ENCODE results near the gene JUP. TPM values are rescaled to one million over a fixed set of nuclear protein-coding genes. Genes with fewer than 3 reads are reported as not detected.

JUP gene
- total and polyA plus RNA-seq, 2 of the 4 experiments (the other 2 are of a cell fraction), result 12.9 to 27.3 TPM

DNA sequence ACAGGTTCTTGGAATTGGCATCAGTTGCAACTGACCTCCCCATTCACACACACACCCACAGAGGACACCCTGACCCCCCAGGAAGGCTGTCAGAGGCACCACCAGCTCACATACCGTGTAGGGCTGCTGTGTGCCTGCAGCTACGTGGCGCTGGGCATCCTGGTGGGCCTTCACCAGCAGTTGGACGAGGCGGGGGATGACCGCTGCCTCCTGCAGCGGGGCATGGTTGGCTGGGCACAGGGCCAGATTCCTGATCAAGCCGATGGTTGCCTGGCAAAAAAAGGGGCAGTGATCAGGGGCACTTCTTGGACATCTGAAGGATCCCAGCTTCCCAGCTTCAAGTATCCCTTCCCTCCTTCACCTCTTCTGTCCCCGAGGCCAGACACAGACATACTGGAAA lies 27.9 kb downstream of the JUP start:
- Histone ChIP-seq H3K9ac (ENCODE audit: low read depth, low read length) (no peak overlapping the region), H3K36me3 (ENCODE audit: control insufficient read depth, insufficient read depth, low read length) (peaks cover 78% of the 10 kb centered on the region), H3K27me3 (ENCODE audit: control insufficient read depth, insufficient read depth, low read length) (no peaks in the 10 kb centered on the region), H3K79me1 (ENCODE audit: low read depth in 1 of 2, low read length in 2 of 2) (no peaks in the 10 kb centered on the region), H3K27ac (ENCODE audit: insufficient read depth, low read length) (no peak overlapping the region), H4K5ac (ENCODE audit: low read depth, low read length) (no peak overlapping the region), H3K56ac (ENCODE audit: extremely low read depth, insufficient read depth, low read length) (no peak overlapping the region), H3K4me3 (ENCODE audit: insufficient read depth, low read depth, low read length) (no peak overlapping the region), H3K4me1 (ENCODE audit: control insufficient read depth, insufficient read depth, low read length) (no peaks in the 10 kb centered on the region), H3K23ac (ENCODE audit: low read depth, low read length) (no peak overlapping the region), H3K4me2 (ENCODE audit: low read depth, low read length) (no peak overlapping the region), H2BK15ac (ENCODE audit: low read depth, low read length) (no peak overlapping the region), H2AFZ (replicated peaks; ENCODE audit: low read length, poor library complexity) (peak overlapping the region; percentile 13), H3K14ac (replicated peaks; ENCODE audit: low read depth, low read length) (no peak overlapping the region), H3K9me1 (ENCODE audit: insufficient read depth, low read length) (0 out of 2 replicates have a peak, but pooled peaks cover 4% of the 10 kb centered on the region), H2AK9ac (replicated peaks; ENCODE audit: low read depth, low read length, poor library complexity) (no peak overlapping the region), H4K8ac (ENCODE audit: low read depth in 2 of 2, low read length in 2 of 2) (no peak overlapping the region), H4K91ac (ENCODE audit: insufficient read depth, low read depth, low read length) (no peak overlapping the region), H2AK5ac (ENCODE audit: low read depth, low read length) (no peak overlapping the region), H2BK20ac (ENCODE audit: low read depth, low read length) (no peak overlapping the region), H2BK120ac (ENCODE audit: low read depth, low read length) (no peak overlapping the region), H3K4ac (ENCODE audit: low read depth, low read length) (no peak overlapping the region), H3K18ac (ENCODE audit: low read depth, low read length) (no peak overlapping the region), H3K9me3 (ENCODE audit: control insufficient read depth, insufficient read depth, low read length) (no peaks in the 10 kb centered on the region), H2BK5ac (ENCODE audit: low read depth, low read length, poor library complexity, severe bottlenecking) (no peak overlapping the region), H4K20me1 (ENCODE audit: insufficient read depth, low read length) (peaks cover 3% of the 10 kb centered on the region; the same call in 1 of the 2 replicates)
- no peak for ATAC-seq (ENCODE audit: low read depth)
- TF ChIP-seq, protein P1, sequence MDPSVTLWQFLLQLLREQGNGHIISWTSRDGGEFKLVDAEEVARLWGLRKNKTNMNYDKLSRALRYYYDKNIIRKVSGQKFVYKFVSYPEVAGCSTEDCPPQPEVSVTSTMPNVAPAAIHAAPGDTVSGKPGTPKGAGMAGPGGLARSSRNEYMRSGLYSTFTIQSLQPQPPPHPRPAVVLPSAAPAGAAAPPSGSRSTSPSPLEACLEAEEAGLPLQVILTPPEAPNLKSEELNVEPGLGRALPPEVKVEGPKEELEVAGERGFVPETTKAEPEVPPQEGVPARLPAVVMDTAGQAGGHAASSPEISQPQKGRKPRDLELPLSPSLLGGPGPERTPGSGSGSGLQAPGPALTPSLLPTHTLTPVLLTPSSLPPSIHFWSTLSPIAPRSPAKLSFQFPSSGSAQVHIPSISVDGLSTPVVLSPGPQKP (IDR thresholded peaks at IDR 0.05; ENCODE audit: borderline replicate concordance, low read depth, low read length), result no peak
- no peak for TF ChIP-seq RFX5 (IDR thresholded peaks at IDR 0.05; ENCODE audit: low read depth, low read length)
- TF ChIP-seq, protein P2, sequence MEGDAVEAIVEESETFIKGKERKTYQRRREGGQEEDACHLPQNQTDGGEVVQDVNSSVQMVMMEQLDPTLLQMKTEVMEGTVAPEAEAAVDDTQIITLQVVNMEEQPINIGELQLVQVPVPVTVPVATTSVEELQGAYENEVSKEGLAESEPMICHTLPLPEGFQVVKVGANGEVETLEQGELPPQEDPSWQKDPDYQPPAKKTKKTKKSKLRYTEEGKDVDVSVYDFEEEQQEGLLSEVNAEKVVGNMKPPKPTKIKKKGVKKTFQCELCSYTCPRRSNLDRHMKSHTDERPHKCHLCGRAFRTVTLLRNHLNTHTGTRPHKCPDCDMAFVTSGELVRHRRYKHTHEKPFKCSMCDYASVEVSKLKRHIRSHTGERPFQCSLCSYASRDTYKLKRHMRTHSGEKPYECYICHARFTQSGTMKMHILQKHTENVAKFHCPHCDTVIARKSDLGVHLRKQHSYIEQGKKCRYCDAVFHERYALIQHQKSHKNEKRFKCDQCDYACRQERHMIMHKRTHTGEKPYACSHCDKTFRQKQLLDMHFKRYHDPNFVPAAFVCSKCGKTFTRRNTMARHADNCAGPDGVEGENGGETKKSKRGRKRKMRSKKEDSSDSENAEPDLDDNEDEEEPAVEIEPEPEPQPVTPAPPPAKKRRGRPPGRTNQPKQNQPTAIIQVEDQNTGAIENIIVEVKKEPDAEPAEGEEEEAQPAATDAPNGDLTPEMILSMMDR (conservative IDR thresholded peaks at IDR 0.05; ENCODE audit: low read depth, low read length), result no peak
- no peak for TF ChIP-seq BHLHE40 (IDR thresholded peaks at IDR 0.05; ENCODE audit: low read depth, low read length)
- no peak for TF ChIP-seq POLR2A (IDR thresholded peaks at IDR 0.05; ENCODE audit: low read depth, low read length)
- TF ChIP-seq FOS (IDR thresholded peaks at IDR 0.05; ENCODE audit: low read depth, low read length), result no peak
- no peak for TF ChIP-seq RCOR1 (IDR thresholded peaks at IDR 0.05; ENCODE audit: insufficient replicate concordance, low read length)
- no peak for TF ChIP-seq CHD1 (IDR thresholded peaks at IDR 0.05; ENCODE audit: low read depth, low read length)
- TF ChIP-seq MAZ (IDR thresholded peaks at IDR 0.05; ENCODE audit: borderline replicate concordance, low read depth, low read length), result no peak
- WGBS, 2 experiments (ENCODE audit: extremely low coverage in 2 of 2, insufficient read length in 1 of 2), result 93% methylated on average over 5 of the region's 9 CpGs; no CpG with 5 or more reads in 1 of the 2 experiments
- CTCF ChIA-PET, result no interaction called here
- in situ Hi-C loops (cut with MboI; ENCODE audit: low sequenced_read_pairs) (no loop called here), dilution Hi-C loops (cut with HindIII; ENCODE audit: low sequenced_read_pairs, unreplicated experiment) (no loop called here), intact Hi-C loops (cut with micrococcal nuclease) (no loop called here)
- POLR2A ChIA-PET (ENCODE audit: unreplicated experiment), result no interaction called here
- DNase-seq, result no peak
- no TSS peak for BruUV-seq (replicated peaks)
